Measurements from ENCODE around the gene LGR4. TPM values are rescaled to one million over a fixed set of nuclear protein-coding genes. Genes with fewer than 3 reads are reported as not detected.

LGR4 gene
- total and polyA plus RNA-seq, 2 experiments from 2014 or later, result 22.6 to 99.6 TPM

DNA sequence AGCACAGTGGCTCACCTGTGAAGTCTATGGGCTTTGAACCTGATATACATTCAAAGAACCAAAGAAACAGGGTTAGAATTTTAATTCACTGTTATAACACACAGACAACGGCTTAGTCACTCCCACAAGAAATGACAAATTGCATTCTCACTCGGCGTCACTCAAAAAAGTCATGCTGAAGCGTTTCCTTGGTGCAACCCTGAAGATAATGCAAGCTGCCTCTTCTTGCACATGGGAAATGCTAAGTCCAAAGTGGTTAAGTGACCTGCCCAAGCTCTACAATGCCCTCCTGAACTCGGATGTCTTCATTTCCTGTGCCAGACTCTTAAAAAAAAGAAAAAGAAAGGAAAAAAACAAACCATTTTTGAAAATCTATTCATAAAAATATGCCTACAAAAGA, 10.0 kb downstream of the LGR4 start:
- peaks cover 5% of the 10 kb centered on the region; the same call in 2 of the 3 replicates for H3K36me3 Mint-ChIP-seq (ENCODE audit: low read depth)
- Histone ChIP-seq H3K36me3 (ENCODE audit: insufficient read depth) (no peaks in the 10 kb centered on the region), H3K4me2 (no peak overlapping the region), H3K27ac (ENCODE audit: low read depth) (no peak overlapping the region; the same call in 1 of the 2 replicates), H3K27me3 (ENCODE audit: insufficient read depth) (no peaks in the 10 kb centered on the region), H3K9me2 (ENCODE audit: insufficient read depth) (no peaks in the 10 kb centered on the region), H4K20me1 (replicated peaks; ENCODE audit: insufficient read depth) (peaks cover 26% of the 10 kb centered on the region), H2AFZ (no peak overlapping the region), H3K79me2 (replicated peaks; ENCODE audit: insufficient read depth) (peaks cover 100% of the 10 kb centered on the region), H3F3A (replicated peaks; ENCODE audit: low read depth) (no peaks in the 10 kb centered on the region), H3K4me3 (no peak overlapping the region), H3K4me1 (ENCODE audit: insufficient read depth) (peaks cover 62% of the 10 kb centered on the region)
- H3K4me3 Mint-ChIP-seq, result no peak overlapping the region
- H3K27me3 Mint-ChIP-seq (ENCODE audit: insufficient read depth, low read depth, poor library complexity), result peaks cover 2% of the 10 kb centered on the region
- DNase-seq (ENCODE audit: low spot score), result no peak
- TF ChIP-seq ZNF331 (CRISPR knock-in tag; IDR thresholded peaks at IDR 0.05; ENCODE audit: low read depth) (no peak), EZH2 (IDR thresholded peaks at IDR 0.05; ENCODE audit: low read depth, unreplicated experiment) (no peak)
- ATAC-seq, result no peak
- H3K27ac Mint-ChIP-seq, result no peak overlapping the region; the same call in 1 of the 2 replicates
- peaks cover 50% of the 10 kb centered on the region for H3K4me1 Mint-ChIP-seq
- no peaks in the 10 kb centered on the region for H3K9me3 Mint-ChIP-seq

DNA sequence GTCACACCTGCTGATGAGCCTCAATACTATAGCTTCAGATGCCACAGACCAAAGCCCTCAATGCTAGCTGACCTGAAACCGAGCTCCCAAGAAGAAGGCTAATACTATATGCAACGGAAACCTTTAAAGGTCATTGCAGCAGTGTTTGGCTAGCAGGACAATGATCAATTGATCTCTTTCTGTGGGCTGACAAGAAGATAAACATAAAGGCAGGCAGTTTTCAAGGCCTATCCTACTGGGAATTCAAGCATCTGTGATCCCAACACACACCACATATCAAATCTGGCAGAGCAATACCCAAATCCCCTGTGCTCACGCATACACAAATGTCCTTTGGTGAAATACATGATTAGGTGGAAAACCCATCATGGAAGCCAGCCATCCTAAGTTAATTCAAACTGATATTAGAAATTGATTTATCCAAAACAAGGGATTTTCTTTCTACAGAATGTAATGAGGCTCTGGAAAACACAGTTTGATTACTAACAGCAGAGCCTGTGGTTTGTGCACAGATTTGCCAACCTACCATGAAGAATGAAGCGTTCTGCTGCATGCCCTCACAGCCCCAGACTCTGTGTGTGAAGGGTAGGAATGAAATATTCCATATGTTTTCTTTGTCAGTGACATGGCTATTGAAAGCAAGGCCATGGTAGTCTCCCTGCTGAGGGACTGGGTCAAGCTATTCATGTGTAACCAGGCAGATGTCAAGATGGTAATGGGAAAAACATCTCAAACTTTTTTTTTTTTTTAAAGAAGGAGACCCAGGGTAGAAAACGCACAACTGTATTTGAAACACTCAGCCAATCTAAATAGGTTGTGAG, 12.2 kb downstream of the LGR4 start:
- no peaks in the 10 kb centered on the region for H3K9me3 Mint-ChIP-seq
- Histone ChIP-seq H2AFZ (no peak overlapping the region), H3K9me2 (ENCODE audit: insufficient read depth) (no peaks in the 10 kb centered on the region), H3F3A (replicated peaks; ENCODE audit: low read depth) (no peaks in the 10 kb centered on the region), H3K79me2 (replicated peaks; ENCODE audit: insufficient read depth) (peaks cover 100% of the 10 kb centered on the region), H3K36me3 (ENCODE audit: insufficient read depth) (no peaks in the 10 kb centered on the region), H3K27ac (ENCODE audit: low read depth) (0 out of 2 replicates have a peak overlapping the region, but pooled peaks have one; percentile 34), H3K4me2 (peak overlapping the region; percentile 39), H4K20me1 (replicated peaks; ENCODE audit: insufficient read depth) (peaks cover 14% of the 10 kb centered on the region), H3K27me3 (ENCODE audit: insufficient read depth) (no peaks in the 10 kb centered on the region), H3K4me1 (ENCODE audit: insufficient read depth) (peaks cover 69% of the 10 kb centered on the region), H3K4me3 (no peak overlapping the region)
- peaks cover 2% of the 10 kb centered on the region for H3K27me3 Mint-ChIP-seq (ENCODE audit: insufficient read depth, low read depth, poor library complexity)
- ATAC-seq (peak; percentile 35; the same call in 2 of the 3 replicates), DNase-seq (ENCODE audit: low spot score) (no peak)
- no peak overlapping the region for H3K27ac Mint-ChIP-seq
- peaks cover 5% of the 10 kb centered on the region; the same call in 2 of the 3 replicates for H3K36me3 Mint-ChIP-seq (ENCODE audit: low read depth)
- H3K4me1 Mint-ChIP-seq, result peaks cover 62% of the 10 kb centered on the region
- H3K4me3 Mint-ChIP-seq, result no peak overlapping the region
- TF ChIP-seq JUNB (IDR thresholded peaks at IDR 0.05; ENCODE audit: unreplicated experiment) (no peak), NANOG (IDR thresholded peaks at IDR 0.05; ENCODE audit: borderline replicate concordance) (no peak), ZNF114 (CRISPR knock-in tag; IDR thresholded peaks at IDR 0.05) (no peak), CREB1 (CRISPR knock-in tag; IDR thresholded peaks at IDR 0.05; ENCODE audit: low read depth) (no peak), EZH2 (IDR thresholded peaks at IDR 0.05; ENCODE audit: low read depth, unreplicated experiment) (no peak), POLR2AphosphoS5 (IDR thresholded peaks at IDR 0.05; ENCODE audit: low read depth) (no peak)
- TF ChIP-seq, protein P1, sequence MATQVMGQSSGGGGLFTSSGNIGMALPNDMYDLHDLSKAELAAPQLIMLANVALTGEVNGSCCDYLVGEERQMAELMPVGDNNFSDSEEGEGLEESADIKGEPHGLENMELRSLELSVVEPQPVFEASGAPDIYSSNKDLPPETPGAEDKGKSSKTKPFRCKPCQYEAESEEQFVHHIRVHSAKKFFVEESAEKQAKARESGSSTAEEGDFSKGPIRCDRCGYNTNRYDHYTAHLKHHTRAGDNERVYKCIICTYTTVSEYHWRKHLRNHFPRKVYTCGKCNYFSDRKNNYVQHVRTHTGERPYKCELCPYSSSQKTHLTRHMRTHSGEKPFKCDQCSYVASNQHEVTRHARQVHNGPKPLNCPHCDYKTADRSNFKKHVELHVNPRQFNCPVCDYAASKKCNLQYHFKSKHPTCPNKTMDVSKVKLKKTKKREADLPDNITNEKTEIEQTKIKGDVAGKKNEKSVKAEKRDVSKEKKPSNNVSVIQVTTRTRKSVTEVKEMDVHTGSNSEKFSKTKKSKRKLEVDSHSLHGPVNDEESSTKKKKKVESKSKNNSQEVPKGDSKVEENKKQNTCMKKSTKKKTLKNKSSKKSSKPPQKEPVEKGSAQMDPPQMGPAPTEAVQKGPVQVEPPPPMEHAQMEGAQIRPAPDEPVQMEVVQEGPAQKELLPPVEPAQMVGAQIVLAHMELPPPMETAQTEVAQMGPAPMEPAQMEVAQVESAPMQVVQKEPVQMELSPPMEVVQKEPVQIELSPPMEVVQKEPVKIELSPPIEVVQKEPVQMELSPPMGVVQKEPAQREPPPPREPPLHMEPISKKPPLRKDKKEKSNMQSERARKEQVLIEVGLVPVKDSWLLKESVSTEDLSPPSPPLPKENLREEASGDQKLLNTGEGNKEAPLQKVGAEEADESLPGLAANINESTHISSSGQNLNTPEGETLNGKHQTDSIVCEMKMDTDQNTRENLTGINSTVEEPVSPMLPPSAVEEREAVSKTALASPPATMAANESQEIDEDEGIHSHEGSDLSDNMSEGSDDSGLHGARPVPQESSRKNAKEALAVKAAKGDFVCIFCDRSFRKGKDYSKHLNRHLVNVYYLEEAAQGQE (IDR thresholded peaks at IDR 0.05; ENCODE audit: unreplicated experiment), result no peak
- TF ChIP-seq, protein P2, sequence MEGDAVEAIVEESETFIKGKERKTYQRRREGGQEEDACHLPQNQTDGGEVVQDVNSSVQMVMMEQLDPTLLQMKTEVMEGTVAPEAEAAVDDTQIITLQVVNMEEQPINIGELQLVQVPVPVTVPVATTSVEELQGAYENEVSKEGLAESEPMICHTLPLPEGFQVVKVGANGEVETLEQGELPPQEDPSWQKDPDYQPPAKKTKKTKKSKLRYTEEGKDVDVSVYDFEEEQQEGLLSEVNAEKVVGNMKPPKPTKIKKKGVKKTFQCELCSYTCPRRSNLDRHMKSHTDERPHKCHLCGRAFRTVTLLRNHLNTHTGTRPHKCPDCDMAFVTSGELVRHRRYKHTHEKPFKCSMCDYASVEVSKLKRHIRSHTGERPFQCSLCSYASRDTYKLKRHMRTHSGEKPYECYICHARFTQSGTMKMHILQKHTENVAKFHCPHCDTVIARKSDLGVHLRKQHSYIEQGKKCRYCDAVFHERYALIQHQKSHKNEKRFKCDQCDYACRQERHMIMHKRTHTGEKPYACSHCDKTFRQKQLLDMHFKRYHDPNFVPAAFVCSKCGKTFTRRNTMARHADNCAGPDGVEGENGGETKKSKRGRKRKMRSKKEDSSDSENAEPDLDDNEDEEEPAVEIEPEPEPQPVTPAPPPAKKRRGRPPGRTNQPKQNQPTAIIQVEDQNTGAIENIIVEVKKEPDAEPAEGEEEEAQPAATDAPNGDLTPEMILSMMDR (conservative IDR thresholded peaks at IDR 0.05; ENCODE audit: low read depth in 2 of 2), result no peak

Data from GM23338 (cell line).